H1 (cell line): Measurements from ENCODE around the gene AKR1C2.

Experiments
- POLR2AphosphoS5 ChIP-seq: IDR thresholded peaks from 2 replicates; pipeline ENCODE4 v1.6.1; 2011; ENCODE audit warnings: low read depth, low read length
- SUZ12 ChIP-seq: fragments of 200-600 bp; sonication (generic); IDR thresholded peaks from 2 replicates; pipeline ENCODE4 v1.6.1; 2012; ENCODE audit warnings: mild to moderate bottlenecking, inconsistent platforms, low read length, moderate library complexity, mixed read lengths

DNA sequence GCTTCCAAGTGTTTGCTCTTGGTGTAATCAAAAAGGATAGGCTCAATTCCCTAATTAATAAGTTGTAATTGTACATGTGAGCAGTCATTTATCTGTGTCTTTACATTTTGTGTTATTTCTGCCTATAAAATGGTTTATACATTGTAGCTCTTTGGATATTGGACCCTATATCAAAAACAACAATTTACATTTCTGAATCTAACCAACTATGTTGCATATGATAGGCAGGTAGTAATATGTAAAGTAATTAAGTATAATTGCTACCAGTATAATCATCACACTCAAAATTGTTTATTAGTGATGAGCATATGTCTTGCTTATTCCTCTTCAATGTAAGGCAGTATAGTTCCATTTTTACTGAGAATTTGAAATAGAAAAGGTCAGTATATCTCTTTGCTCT lies 26.6 kb downstream of the AKR1C2 start:
- no peak for TF ChIP-seq SUZ12
- no peak for TF ChIP-seq POLR2AphosphoS5
